HG03108 (cell line): ENCODE measurements around the gene SLC25A25.

Experiments used
- ATAC-seq: cut with Tn5 transposase; IDR thresholded peaks from one replicate; pipeline ENCODE4 v1.9.1; 2021; ENCODE audit warnings: moderate library complexity; ENCODE audit not compliant: unreplicated experiment

Gene SLC25A25

DNA sequence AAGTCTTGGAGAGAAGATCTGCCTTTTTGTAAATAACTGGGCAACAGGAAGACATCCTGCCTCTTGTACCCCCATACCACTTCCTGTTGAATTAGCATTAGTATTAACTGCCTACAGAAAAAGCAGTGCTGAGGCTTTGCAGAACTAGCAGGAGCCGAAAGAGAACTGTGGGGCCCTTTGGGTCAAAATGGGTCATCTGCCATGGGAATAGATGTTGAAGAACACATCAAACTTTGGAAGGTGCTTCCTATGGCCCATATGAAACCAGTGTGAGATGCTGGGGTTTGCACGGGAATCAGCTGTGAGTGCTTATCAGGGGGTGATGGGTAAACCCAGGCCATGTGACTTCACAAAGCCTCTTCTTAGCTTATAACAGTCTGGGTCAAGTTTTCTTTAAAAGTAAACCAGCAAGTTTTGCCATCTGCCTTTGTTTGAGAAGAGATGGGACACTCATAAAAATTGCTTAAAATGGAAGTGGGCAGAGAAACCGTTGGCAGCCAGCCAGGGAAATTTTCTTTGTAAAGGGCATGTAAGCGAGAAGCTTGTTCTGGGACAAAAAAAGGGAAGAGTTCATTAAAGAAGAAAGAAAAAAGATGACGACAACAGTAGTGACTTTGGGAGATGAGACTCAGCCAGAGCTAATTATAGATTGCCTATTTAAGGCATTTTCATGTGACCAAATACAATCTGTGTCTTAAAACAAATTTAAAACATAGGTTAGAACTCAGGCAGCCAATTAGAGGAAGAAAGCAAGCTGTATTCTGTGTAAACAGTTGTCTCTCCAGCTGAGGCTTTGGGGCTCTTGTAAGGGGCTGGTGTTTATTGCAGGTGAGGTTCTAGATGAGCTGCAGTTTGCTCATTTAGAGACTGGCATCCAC, 4.4 kb downstream of the SLC25A25 start:
- ATAC-seq, result no peak

DNA sequence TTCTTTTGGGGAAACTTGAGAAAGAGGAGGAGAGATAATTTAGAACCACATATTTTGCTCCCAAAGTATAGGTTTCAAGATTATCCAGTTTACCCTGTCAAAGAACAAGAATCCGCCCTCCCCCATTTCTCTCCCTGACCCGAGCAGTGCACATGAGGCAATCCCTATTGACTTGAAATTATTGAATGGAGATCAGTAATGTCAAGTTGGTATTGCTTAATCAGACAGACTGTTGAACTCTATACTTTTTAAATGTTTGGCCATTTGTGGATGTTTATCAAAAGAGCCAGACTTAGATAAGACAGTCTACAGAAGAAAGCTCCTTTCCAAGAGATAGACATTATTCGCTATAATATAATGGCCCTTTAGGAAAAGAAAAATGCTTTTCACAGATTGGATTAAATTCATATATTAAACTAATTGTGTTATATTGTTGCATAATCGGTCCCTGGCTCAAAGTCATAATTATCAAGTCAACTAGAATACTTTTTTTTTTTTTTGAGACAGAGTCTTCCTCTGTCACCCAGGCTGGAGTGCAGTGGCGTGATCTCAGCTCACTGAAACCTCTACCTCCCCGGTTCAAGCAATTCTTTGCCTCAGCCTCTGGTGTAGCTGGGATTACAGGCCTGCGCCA, 5.3 kb downstream of the SLC25A25 start:
- ATAC-seq, result no peak

DNA sequence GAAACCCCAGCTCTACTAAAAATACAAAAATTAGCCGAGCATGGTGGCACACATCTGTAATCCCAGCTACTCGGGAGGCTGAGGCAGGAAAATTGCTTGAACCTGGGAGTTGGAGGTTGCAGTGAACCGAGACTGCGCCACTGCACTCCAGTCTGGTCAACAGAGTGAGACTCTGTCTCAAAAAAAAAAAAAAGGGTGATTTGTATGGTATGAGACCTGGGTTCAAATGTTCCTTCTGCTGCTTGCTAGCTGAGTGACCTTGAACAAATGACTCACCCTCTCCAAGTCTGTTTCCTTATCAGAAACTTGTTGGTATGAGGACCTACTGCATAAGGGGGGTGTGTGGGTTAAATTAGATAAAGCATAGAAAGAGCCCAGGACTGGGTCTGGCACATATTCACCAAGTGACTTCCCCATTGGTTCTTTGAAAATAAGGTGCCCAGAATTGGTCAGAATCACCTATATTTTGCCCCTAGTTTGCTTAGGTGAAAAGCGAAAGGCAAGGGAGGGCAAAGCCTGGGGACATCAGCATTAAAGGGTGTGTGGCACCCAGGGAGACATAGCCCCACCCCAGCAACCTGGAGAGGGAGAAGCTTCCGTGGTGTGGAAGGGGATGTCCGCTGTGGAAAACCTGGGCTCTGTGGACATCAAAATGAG, 9.9 kb downstream of the SLC25A25 start:
- no peak for ATAC-seq

DNA sequence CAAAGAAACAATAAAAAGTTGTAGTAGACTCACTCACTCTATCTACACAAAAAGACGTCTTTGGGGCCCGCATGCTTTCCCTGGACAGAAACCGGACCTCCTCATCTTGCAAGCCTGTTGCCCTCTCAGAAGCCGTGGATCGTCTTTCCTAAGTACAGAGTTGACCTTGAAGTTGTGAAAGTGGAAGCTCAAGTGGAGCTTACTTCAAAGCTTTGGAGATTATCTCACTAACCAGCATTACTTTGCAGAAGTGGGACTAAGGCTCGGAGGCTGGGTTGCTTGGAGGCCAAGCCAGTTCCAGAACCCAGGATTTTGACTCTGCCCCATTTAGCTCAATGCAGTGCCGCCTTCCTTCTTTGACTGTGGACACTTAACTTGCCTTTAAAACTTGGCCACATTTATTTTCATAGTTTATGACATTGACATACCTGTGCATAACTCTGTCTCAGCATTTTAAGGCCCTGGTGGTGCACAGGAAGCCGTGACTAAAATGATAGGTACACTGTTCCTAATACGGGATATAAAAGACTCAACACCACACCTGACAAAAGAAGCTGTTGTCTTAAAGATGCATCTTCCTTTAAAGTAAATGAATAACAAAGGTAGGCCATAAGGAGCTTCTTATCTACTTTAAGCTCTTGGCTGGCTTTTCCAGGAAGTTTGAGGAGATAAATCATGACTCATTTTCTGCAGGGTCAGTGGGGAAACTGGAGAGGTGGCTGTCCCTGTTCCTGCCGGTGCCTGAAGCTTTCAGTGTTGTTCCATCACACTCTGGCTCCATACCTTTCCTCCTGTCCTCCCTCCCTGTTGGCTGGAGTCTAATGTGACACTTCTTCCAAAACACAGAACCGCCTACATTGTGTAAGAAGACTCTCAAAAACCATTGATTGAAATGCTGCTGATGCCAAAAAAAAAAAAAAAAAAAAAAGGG, 10.7 kb downstream of the SLC25A25 start:
- no peak for ATAC-seq

DNA sequence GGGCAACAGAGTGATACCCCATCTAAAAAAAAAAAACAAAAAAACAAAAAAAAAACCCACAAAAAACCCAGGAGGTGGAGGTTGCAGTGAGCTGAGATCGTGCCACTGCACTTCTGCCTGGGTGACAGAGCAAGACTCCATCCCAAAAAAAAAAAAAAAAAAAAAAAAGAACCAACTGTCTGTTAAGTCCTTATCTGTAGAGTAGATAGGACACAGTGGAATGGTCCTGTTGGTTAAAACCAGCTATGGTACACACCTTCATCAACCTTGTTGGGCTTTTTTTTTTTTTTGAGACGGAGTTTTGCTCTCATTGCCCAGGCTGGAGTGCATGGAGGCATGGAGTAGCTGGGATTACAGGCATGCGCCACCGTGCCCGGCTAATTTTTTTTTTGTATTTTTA, 12.2 kb downstream of the SLC25A25 start:
- no peak for ATAC-seq

DNA sequence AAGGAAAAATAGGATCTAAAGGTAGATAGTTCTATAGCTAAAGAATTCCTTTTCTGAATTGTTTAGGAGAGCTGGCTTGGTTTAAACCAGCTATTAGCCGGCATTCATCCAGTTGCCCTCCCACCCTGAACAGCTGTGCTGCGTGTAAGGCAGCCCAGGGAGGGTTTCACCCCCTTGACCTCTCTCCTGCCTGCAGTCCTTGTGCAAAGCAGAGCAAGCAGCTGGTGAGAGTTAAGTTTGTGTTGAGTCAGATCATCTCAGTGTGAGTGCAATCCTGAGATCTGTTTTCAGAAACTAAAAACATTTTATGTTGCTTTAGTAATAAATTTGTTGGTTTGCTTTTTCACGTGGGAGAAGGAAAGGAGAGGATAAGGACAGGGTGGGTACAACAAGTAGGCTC, 13.0 kb downstream of the SLC25A25 start:
- no peak for ATAC-seq

DNA sequence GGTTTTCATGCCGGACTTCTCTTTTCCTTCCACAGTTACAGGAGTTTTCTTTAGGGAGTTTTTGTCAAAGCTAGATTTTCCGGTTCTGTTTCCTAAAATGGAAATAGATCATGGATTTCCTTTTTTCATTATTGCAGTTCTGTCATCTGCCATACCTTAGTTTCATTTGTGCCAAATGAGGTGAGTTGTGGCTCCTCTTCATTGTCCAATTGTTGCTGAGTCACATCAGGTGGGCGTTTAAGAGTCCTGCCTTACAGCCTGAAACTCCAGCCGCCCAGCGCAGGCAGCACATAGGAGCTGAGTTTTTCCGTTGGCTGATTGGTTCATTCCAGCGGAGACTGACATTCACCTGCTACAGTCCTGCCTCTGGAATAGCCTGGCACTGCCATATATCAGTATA, 14.1 kb downstream of the SLC25A25 start:
- no peak for ATAC-seq

DNA sequence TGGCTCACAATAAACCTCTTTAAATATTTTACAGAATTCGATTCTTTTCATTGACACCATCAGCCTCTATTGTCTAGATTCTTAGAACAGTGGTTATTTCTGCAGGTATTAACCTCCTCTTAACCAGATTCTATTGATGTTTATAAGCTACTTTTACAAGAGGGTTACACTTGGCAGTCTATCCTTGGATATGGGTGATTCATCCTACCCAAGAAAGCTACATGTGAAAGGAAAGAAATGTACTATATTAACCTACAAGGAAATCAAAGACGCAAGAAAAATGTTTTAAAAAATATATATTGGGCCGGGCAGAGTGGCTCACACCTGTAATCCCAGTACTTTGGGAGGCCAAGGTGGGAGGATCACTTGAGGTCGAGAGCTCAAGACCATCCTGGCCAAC, 16.7 kb downstream of the SLC25A25 start:
- ATAC-seq, result no peak

DNA sequence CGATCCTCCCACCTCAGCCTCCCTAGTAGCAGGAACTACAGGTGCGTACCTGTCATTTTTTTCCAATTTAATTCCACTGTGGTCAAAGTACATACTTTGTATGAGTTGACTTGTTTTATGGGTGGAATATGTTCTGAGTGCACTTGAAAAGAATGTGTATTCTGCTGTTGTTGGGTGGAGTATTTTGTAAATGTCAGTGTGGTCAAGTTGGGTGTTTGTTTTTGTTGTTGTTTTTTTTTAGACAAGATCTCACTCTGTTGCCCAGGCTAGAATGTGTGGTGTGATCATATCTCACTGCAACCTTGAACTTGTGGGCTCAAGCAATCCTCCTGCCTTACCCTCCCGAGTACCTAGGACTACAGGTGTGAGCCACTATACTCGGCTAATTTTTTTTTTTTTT, 17.9 kb downstream of the SLC25A25 start:
- no peak for ATAC-seq

DNA sequence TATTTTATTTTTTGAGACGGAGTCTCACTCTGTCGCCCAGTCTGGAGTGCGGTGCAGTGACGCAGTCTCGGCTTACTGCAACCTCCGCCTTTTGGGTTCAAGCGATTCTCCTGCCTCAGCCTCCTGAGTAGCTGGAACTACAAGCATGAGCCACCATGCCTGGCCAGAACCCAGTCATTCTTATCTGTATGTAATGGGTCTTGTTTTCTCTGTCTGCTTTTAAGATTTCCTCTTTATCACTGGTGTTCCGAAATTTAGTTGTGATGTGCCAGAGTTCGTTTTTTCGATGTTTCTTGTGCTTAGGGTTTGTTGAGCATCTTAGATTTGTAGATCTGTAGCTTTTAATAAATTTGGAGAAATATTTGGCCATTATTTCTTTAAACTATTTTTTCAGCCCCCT, 19.2 kb downstream of the SLC25A25 start:
- no peak for ATAC-seq

DNA sequence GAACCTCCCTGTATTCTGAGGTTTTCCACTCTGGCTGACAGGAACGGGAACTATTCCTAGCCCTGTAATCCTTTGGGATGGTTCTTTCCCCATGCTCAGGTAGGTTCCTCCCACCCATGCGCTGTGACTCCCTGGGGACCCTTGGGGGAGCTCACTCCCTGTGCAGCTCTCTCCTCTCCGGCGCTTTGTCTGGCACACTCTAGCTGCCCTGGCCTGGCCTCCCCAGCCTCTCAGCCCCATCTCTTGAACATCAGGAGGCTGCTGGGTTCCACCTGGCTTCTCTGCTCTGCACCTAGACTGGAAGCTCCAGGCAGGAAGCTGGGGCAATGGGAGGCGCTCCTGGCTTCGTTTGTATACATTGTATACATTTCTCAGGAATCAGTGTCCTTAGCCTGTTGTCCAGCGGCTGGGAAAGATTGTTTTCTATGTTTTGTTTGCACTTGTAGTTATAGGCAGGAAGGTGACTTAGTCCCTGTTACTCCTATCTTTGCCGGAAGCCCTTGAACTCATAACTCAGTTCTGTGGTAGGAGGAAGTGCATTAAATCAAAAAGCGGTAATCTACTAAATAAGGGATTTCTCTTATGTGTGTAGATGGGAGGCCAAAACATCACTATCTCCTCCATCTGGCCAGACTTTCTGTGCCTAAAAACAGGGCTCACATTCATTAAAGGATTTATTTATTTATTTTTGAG, 20.4 kb downstream of the SLC25A25 start:
- ATAC-seq, result no peak

DNA sequence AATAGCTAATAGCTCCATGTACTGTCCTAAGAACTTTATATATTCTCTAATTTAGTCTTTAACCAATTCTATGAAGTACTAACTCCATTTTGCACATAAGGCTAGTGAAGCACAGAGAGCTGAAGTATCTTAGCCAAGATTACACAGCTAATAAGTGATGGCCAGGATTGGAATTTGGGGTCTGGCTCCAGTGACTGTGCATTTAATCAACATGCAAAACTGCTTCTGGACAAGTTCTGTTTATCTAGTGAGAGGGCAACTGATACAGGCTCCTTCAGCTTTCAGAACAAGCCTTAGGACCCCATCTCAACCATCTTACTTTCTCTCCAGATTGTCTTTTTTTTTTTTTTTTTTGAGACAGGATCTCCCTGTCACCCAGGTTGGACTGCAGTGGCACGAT, 21.3 kb downstream of the SLC25A25 start:
- ATAC-seq, result no peak

DNA sequence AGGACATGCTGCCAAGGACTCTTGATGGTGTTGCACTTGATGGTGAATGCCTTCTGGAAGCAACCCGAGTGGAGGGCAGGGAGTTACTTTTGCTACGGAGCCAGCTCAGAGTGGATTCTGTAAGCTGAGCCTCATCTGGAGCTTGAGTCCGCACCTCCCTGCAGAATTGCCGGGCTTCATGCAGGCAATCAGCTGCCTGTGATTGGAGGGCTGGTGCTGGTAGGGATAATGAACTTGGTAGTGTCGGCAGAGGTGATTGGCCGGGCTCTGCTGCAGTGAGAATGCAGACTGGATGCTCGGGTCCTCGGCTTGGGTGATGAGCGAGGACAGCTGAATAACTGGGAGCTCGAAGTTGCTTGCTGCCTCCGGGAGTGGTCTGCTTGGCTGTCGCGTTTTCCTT, 23.1 kb downstream of the SLC25A25 start:
- ATAC-seq, result no peak

DNA sequence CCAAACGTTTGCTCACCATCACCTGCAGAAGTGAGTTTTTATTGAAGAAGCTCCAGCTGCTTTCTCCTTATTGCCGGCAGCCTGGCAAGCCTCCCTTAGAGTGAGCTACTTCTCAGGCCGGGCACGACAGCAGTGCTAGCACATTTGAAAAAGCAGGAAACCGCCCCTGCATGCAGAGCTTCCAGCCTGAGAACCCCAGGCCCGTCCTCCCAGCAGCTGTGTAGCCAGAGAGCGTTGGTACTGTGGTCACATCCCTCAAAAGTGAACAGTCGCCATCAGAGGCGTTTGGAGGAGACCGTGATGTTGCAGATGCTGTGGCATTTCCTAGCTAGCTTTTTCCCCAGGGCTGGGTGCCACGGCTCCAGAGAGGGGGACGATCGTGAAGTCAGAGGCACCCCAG, 23.5 kb downstream of the SLC25A25 start:
- no peak for ATAC-seq

DNA sequence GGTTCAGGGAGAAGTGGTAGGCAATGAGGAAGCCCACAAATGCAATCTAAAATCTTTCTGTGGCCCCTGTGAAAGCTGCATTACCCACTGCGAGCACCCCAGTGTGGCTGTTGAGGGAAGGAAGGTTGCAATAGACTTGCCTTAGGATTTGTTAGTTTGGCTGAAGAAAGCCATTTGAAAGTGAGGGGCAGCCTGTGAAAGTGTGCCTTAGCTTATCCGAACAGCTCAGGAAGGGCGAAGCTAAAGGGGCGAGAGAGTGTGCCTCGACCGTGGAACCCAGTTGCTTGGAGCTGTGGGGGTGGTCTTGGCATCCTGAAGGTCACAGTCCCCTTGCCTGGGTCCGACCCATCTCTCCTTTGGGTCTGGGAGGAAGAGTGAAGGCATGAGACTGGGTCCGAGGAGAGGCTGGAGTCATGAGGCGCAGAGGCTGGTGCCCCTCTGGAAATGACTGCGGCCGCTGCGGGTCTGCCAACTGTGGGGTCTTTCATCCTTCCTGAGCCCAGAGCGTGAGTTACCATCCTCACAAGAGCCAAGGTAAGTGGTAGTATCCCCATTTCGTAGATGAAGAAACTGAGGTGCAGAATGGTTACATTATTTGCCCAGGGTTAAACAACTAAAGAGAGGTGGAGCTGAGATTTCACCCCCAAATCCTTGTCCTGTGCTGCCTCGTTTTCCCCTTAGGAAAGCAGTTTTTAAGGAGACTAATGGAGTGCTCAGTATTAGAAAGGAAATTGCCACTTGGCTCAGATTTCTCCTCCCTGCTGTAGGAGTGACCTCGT, 24.4 kb downstream of the SLC25A25 start:
- no peak for ATAC-seq

DNA sequence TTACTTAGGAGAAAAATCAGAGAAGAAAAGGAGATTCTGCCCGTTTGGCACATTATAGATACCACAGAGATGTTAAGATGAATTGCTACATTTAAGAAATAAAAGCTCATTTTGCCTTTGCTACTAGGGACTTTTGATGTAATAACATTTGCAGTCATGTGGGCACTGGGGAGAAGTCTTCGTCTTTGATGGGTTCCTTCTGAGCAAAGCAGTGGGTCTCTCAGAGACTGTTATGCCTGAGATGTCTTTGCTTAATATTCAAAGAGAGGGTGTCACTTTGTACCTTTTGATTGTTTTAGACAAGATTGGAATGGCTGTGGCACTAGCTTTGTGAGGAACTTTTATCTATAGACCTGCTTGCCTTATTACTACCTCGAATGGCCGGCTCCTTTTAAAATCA, 25.0 kb downstream of the SLC25A25 start:
- no peak for ATAC-seq

DNA sequence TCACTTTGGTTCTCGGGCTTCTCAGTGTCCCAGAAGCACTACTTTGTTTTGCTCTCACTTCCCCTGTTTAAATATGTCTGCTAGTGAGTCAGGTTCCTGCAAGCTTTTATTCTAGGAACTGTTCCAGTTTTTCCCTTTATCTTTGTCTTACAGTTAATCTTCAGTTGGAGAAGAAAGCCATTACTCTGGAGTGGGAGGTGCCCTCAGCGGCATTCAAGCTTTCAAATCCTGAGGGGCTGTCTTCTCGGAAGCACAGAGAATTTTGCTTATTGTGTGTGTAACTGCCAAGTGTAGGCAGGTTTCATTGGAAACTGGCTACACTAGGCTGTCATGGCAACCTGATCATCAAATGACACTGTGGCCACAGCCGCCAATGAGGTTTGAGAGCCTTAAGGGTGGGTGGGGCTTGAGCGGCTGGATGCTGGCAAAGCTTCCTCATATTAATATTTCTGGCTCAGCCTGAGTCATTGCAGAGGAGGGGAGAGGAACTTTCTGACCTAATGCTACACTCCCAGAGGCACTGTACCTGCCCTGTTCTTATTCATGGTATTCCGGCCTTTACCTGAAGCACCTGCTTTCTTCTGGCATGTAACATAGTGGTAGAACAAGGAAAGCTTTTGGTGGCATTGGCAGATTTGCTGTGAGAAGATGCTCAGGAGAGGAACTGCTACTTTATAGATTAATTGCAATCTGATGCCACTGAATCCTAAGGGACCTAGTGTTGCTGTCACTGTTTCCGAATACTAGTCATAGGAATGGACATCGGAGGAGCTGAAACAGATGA, 26.3 kb downstream of the SLC25A25 start:
- peak; percentile 84 for ATAC-seq

DNA sequence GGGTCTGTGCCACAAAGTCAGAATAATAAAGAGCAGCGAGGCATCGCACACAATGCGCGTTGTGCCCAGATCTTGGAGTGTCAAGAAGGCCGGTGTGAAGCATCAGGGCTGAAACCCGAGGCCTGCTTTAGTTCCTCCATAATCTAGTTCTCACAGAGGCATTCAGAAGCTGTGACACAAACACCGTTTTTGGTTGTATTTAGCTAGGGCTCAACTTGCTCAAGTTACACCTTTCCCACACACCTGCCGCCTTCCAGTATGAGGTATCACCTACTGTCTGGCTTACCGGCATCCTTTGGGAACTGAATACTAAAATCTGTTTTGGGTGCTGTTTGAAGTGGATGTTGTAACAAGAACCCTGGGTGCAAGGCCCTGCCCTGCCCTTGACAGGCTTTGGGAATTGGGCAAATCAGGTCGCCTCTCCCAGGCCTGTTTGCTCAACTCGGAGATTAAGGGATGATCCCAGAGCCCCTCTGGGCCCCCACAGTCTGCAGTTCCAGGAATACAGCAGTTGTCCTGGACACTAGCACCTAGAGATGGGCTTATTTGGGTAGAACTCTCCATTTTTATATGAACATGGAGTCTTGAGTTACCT, 27.0 kb downstream of the SLC25A25 start:
- ATAC-seq, result no peak
